K562 (cell line): ENCODE results near the gene CMIP. TPM values are rescaled to one million over a fixed set of nuclear protein-coding genes. Genes with fewer than 3 reads are reported as not detected.

Experiments
- ATAC-seq: fragments of 200-7000 bp; cut with Tn5 transposase; 3 replicates; pipeline ENCODE4 v1.9.1; 2020; ENCODE audit warnings: moderate library complexity
- BruUV-seq: library from RNA; stranded (reverse); fragments of 400-500 nt; replicated peaks from 2 replicates; lab custom pipeline; 2021; lab: Mats Ljungman, UMichigan
- CTCF ChIA-PET: fragments of 300-600 bp; formaldehyde crosslinking; extraction: SDS; loops from one replicate; lab custom pipeline; 2021; ENCODE audit warnings: low intra/inter-chr PET ratio; lab: Yijun Ruan, JAX
- POLR2A ChIA-PET: fragments of 300-600, 350-650 bp; sonication (Branson Sonifier 250); formaldehyde crosslinking; extraction: SDS; loops from one replicate; lab custom pipeline; 2021; ENCODE audit warnings: antibody characterized with exemption, inconsistent platforms; lab: Yijun Ruan, JAX
- DNase-seq, 4 experiments: peaks; one replicate each; pipeline versions ENCODE4 v3.0.0 to v3.0.0-alpha.2; 2011 to 2018; ENCODE audit warnings: low spot score in 3 of 4, mixed read lengths in 3 of 4; ENCODE audit errors: extremely low read depth in 1 of 4
- FAIRE-seq: peaks from 2 replicates; lab custom pipeline; 2011; peaks lifted over from hg19 to GRCh38; lab: Jason Lieb, UNC
- H2AFZ ChIP-seq: 2 replicates; pipeline ENCODE4 v1.6.0; 2011; ENCODE audit warnings: low read depth, low read length, control low read depth, inconsistent platforms
- H3K27ac ChIP-seq: fragments of 200-600 bp; 3 replicates; pipeline ENCODE4 v1.8.0; 2011; ENCODE audit warnings: low read depth, mild to moderate bottlenecking, control low read depth, inconsistent platforms, low read length, moderate library complexity, mixed read lengths; ENCODE audit errors: extremely low read depth
- H3K27me3 ChIP-seq, 2 experiments: fragments of 300-600 bp in 1 of 2; 2 replicates in 1 of 2; 3 replicates in 1 of 2; pipeline versions ENCODE4 v1.6.0 to v1.8.0; 2011; ENCODE audit warnings: inconsistent platforms in 2 of 2, low read length in 2 of 2, mild to moderate bottlenecking in 1 of 2, mixed read lengths in 1 of 2, moderate library complexity in 1 of 2; ENCODE audit not compliant: control insufficient read depth in 2 of 2, insufficient read depth in 2 of 2
- H3K36me3 ChIP-seq: fragments of 300-600 bp; 3 replicates; pipeline ENCODE4 v1.8.0; 2011; ENCODE audit warnings: mild to moderate bottlenecking, low read length, inconsistent platforms; ENCODE audit not compliant: control insufficient read depth, insufficient read depth
- H3K4me1 ChIP-seq, 2 experiments: fragments of 200-600 bp in 1 of 2; replicated peaks in 1 of 2; 2 replicates in 1 of 2; 3 replicates in 1 of 2; pipeline versions ENCODE4 v1.5.1 to v1.8.0; 2011; ENCODE audit warnings: inconsistent platforms in 2 of 2, low read length in 2 of 2, mild to moderate bottlenecking in 1 of 2, mixed read lengths in 1 of 2, moderate library complexity in 1 of 2; ENCODE audit not compliant: control insufficient read depth in 2 of 2, insufficient read depth in 2 of 2
- H3K4me2 ChIP-seq: 2 replicates; pipeline ENCODE4 v1.6.1; 2011; ENCODE audit warnings: low read length, control low read depth, inconsistent platforms, mixed read lengths; ENCODE audit not compliant: insufficient read depth
- H3K4me3 ChIP-seq: fragments of 200-600 bp; sonication (generic), shearing (Covaris generic); 2 replicates; pipeline ENCODE4 v1.5.1; 2016; ENCODE audit warnings: control low read depth, inconsistent platforms
- H3K79me2 ChIP-seq: fragments of 200-600 bp; 3 replicates; pipeline ENCODE4 v1.8.0; 2011; ENCODE audit warnings: low read length, inconsistent platforms; ENCODE audit not compliant: control insufficient read depth, insufficient read depth
- H3K9ac ChIP-seq, 2 experiments: 2 replicates each; pipeline versions ENCODE4 v1.6.0 to v1.6.1; 2011; ENCODE audit warnings: low read depth in 2 of 2, low read length in 2 of 2, control low read depth in 1 of 2, inconsistent platforms in 1 of 2, mild to moderate bottlenecking in 1 of 2, mixed read lengths in 1 of 2; ENCODE audit not compliant: insufficient read depth in 1 of 2
- H3K9me1 ChIP-seq: one replicate; pipeline ENCODE4 v1.6.0; 2011; ENCODE audit warnings: inconsistent platforms, mild to moderate bottlenecking, low read length, moderate library complexity; ENCODE audit not compliant: control insufficient read depth, insufficient read depth
- H3K9me3 ChIP-seq: replicated peaks from 2 replicates; pipeline ENCODE4 v1.5.1; 2011; ENCODE audit warnings: low read depth, low read length, inconsistent platforms; ENCODE audit not compliant: control insufficient read depth, insufficient read depth
- H4K20me1 ChIP-seq: replicated peaks from 2 replicates; pipeline ENCODE4 v1.6.1; 2011; ENCODE audit warnings: low read length, inconsistent platforms, mixed read lengths; ENCODE audit not compliant: control insufficient read depth, insufficient read depth
- HBP1 ChIP-seq: fragments of 450-650 bp; formaldehyde crosslinking; IDR thresholded peaks from 2 replicates; pipeline ENCODE4 v1.4.0; 2022; ENCODE audit warnings: missing genetic modification characterization
- HLTF ChIP-seq: fragments of 450-650 bp; IDR thresholded peaks from 2 replicates; pipeline ENCODE4 v1.6.1; 2016
- HMG20B ChIP-seq: fragments of 250-450 bp; sonication (Bioruptor Pico); IDR thresholded peaks from 2 replicates; pipeline ENCODE4 v1.5.0; 2021; ENCODE audit warnings: mild to moderate bottlenecking
- ID3 ChIP-seq, 2 experiments: fragments of 250-450 bp in 1 of 2; fragments of 450-650 bp in 1 of 2; sonication (Bioruptor Pico) in 1 of 2; IDR thresholded peaks; 2 replicates each; pipeline versions ENCODE4 v1.6.1 to v1.8.0; 2016 to 2021; ENCODE audit warnings: mild to moderate bottlenecking in 2 of 2, moderate library complexity in 2 of 2, missing compliant biosample characterization in 1 of 2, missing genetic modification characterization in 1 of 2
- LARP7 ChIP-seq: fragments of 450-650 bp; IDR thresholded peaks from 2 replicates; pipeline ENCODE4 v1.6.1; 2016
- MAFG ChIP-seq: fragments of 450-650 bp; conservative IDR thresholded peaks from 2 replicates; pipeline ENCODE4 v1.6.1; 2016; ENCODE audit warnings: missing genetic modification characterization, missing compliant biosample characterization
- MAX ChIP-seq: sonication (generic); formaldehyde crosslinking; IDR thresholded peaks from 2 replicates; pipeline ENCODE4 v1.9.0; 2022; ENCODE audit warnings: mild to moderate bottlenecking, missing genetic modification reagents
- NCOA2 ChIP-seq, 2 experiments: fragments of 450-650 bp; IDR thresholded peaks; 2 replicates each; pipeline ENCODE4 v1.6.1; 2018; ENCODE audit warnings: mild to moderate bottlenecking in 2 of 2, moderate library complexity in 1 of 2; ENCODE audit not compliant: partially characterized antibody in 2 of 2
- PCBP1 ChIP-seq: fragments of 200-400 bp; formaldehyde crosslinking; IDR thresholded peaks from 2 replicates; pipeline ENCODE4 v1.6.1; 2018; ENCODE audit warnings: mild to moderate bottlenecking, low read depth, low read length; ENCODE audit not compliant: poor library complexity, severe bottlenecking
- POLR2A ChIP-seq: fragments of 450-650 bp; conservative IDR thresholded peaks from 2 replicates; pipeline ENCODE4 v1.6.1; 2016
- POLR2G ChIP-seq: fragments of 200-400 bp; formaldehyde crosslinking; IDR thresholded peaks from 2 replicates; pipeline ENCODE4 v1.6.1; 2017; ENCODE audit warnings: low read depth, mild to moderate bottlenecking, antibody characterized with exemption, low read length, moderate library complexity
- PRPF4 ChIP-seq: fragments of 200-400 bp; formaldehyde crosslinking; IDR thresholded peaks from one replicate; pipeline ENCODE4 v1.6.1; 2017; ENCODE audit warnings: low read length, low read depth, mild to moderate bottlenecking; ENCODE audit not compliant: insufficient read depth, poor library complexity, severe bottlenecking
- RFX7 ChIP-seq: fragments of 250-450 bp; sonication (Bioruptor Pico); IDR thresholded peaks from 2 replicates; pipeline ENCODE4 v1.5.1; 2021; ENCODE audit warnings: mild to moderate bottlenecking
- SP1 ChIP-seq: sonication (generic); formaldehyde crosslinking; IDR thresholded peaks from 2 replicates; pipeline ENCODE4 v1.8.1; 2022; ENCODE audit warnings: mild to moderate bottlenecking, missing genetic modification reagents
- SUPT5H ChIP-seq: fragments of 450-650 bp; IDR thresholded peaks from 2 replicates; pipeline ENCODE4 v1.6.1; 2016
- ZBTB26 ChIP-seq: fragments of 450-650 bp; formaldehyde crosslinking; IDR thresholded peaks from 2 replicates; pipeline ENCODE4 v1.4.0; 2022; ENCODE audit warnings: missing genetic modification characterization
- ZNF263 ChIP-seq: sonication (generic); formaldehyde crosslinking; IDR thresholded peaks from 2 replicates; pipeline ENCODE4 v1.8.0; 2022; ENCODE audit warnings: mild to moderate bottlenecking, missing genetic modification reagents, borderline replicate concordance
- ZNF316 ChIP-seq: fragments of 450-650 bp; IDR thresholded peaks from 2 replicates; pipeline ENCODE4 v1.6.1; 2016
- WGBS: fragments of 100-300 bp; shearing (Covaris generic); methylation state at CpG from one replicate; pipeline ENCODE4 v1.1.6; 2016; ENCODE audit warnings: low coverage, mixed read lengths; ENCODE audit not compliant: insufficient coverage; ENCODE audit errors: missing lambda C conversion rate; 5-methylcytosine and 5-hydroxymethylcytosine counted together
- in situ Hi-C: fragments of 300-500 bp; cut with MboI; formaldehyde crosslinking; loops from 4 replicates; pipeline ENCODE4 v1.15.0; 2018; ENCODE audit warnings: inconsistent platforms, mixed read lengths
- intact Hi-C: fragments of 100-400 bp; cut with micrococcal nuclease; formaldehyde crosslinking; loops from 2 replicates; pipeline ENCODE4 v1.14.2; 2022
- polyA plus RNA-seq, 8 experiments: library from polyadenylated mRNA; depleted of rRNA in 4 of 8; stranded (reverse) in 5 of 8; unstranded in 3 of 8; fragments of >200 nt; fragmentation: Nextera tagmentation in 2 of 8; fragmentation: Illumina TruSeq in 1 of 8; extraction: Ambion mirVana in 2 of 8; extraction: Trizol in 1 of 8; gene quantifications; 2 replicates each; pipeline versions ENCODE4 v1.2.1 to v1.2.3, GENCODE V29; 2011 to 2014; ENCODE audit warnings: inconsistent platforms in 1 of 8, missing spikeins in 1 of 8
- total RNA-seq, 7 experiments: library from RNA; depleted of rRNA in 6 of 7; stranded (reverse); fragments of >200 nt in 6 of 7; fragmentation: Illumina TruSeq in 2 of 7; extraction: Trizol in 2 of 7; gene quantifications; 2 replicates each; pipeline versions ENCODE4 v1.2.1 to v1.2.3, GENCODE V29; 2011 to 2021; ENCODE audit warnings: low replicate concordance in 1 of 7

The CMIP gene
- total and polyA plus RNA-seq, 9 of the 15 experiments (the other 6 are each of a cell fraction or from before 2014, with no cell fraction given): 0.94 to 82.5 (median 10.3) TPM

GRCh38 chr16:81703177-81704155 lies 258.9 kb downstream of the CMIP start:
- H3K9me1 ChIP-seq: no peaks in the 10 kb centered on the region
- no peaks in the 10 kb centered on the region; the same call in 1 of the 2 replicates for H4K20me1 ChIP-seq
- BruUV-seq: no TSS peak
- no peaks in the 10 kb centered on the region for H3K9me3 ChIP-seq
- DNase-seq (peak in 1 of 4 experiments; percentile 18), FAIRE-seq (peak; percentile 78), ATAC-seq (no peak; the same call in 2 of the 3 replicates)
- H3K4me1 ChIP-seq: peaks cover 0 to 6% of the 10 kb centered on the region in 2 experiments; a peak in 1 of 5 replicates
- H3K79me2 ChIP-seq: no peaks in the 10 kb centered on the region
- no peak overlapping the region for H2AFZ ChIP-seq
- H3K27me3 ChIP-seq: no peaks in the 10 kb centered on the region
- intact Hi-C loops: no loop called here
- in situ Hi-C loops: no loop called here
- CTCF ChIA-PET: interaction anchor here (0.6 kb wide), 1 partner anchor 14 kb away, joined by 4 read pairs; no protein-coding TSS in a partner anchor
- peaks cover 51% of the 10 kb centered on the region for H3K36me3 ChIP-seq
- no peak overlapping the region for H3K4me3 ChIP-seq
- H3K4me2 ChIP-seq: no peak overlapping the region
- H3K27ac ChIP-seq: no peak overlapping the region; the same call in 2 of the 3 replicates
- POLR2A ChIA-PET: interaction anchor here (1.2 kb wide), 1 partner anchor 303 kb away, joined by 3 read pairs; no protein-coding TSS in a partner anchor
- no peak overlapping the region for H3K9ac ChIP-seq
- 83% methylated on average over 25 of the region's 27 CpGs for WGBS
- TF ChIP-seq HMG20B (CRISPR knock-in tag) (no peak), POLR2A (peak; percentile 47; the same call in 1 of the 2 replicates), ID3 (CRISPR knock-in tag; IDR thresholded peaks at IDR 0.05) (no peak), ID3 (tag; IDR thresholded peaks at IDR 0.05) (no peak), HBP1 (CRISPR knock-in tag) (0 out of 2 replicates have a peak, but pooled peaks have one; percentile 40), HLTF (no peak), PRPF4 (no peak), NCOA2 (IDR thresholded peaks at IDR 0.05; ENCODE audit: partially characterized antibody in 2 of 2) (no peak), RFX7 (no peak), SP1 (CRISPR knock-in tag) (no peak), LARP7 (no peak), ZNF316 (peak; percentile 54), ZNF263 (CRISPR knock-in tag) (peak; percentile 82; the same call in 1 of the 2 replicates), ZBTB26 (CRISPR knock-in tag) (0 out of 2 replicates have a peak, but pooled peaks have one; percentile 18), PCBP1 (peak; percentile 37), MAFG (tag) (no peak), POLR2G (peak; percentile 48; the same call in 1 of the 2 replicates), MAX (CRISPR knock-in tag) (0 out of 2 replicates have a peak, but pooled peaks have one; percentile 30), SUPT5H (0 out of 2 replicates have a peak, but pooled peaks have one; percentile 38)
